ENCODE measurements around the gene HS3ST2. TPM values are rescaled to one million over a fixed set of nuclear protein-coding genes. Genes with fewer than 3 reads are reported as not detected.

Gene HS3ST2
- total RNA-seq, 1 experiment from 2014 or later = 0.24 TPM

- BruUV-seq (replicated peaks) = no TSS peak
- CTCF ChIA-PET = interaction anchor here (1.1 kb wide), 1 partner anchor 62 kb away, joined by 3 read pairs; no protein-coding TSS in a partner anchor
Observed at GRCh38 chr16:22961206-22961605, 147.2 kb downstream of the HS3ST2 start.

GRCh38 chr16:22962905-22963304 is 148.9 kb downstream of the HS3ST2 start:
- Histone ChIP-seq H3K4me1 (ENCODE audit: insufficient read depth, low read length, poor library complexity, severe bottlenecking) (no peaks in the 10 kb centered on the region), H3K9me3 (ENCODE audit: low read depth, low read length, poor library complexity, severe bottlenecking) (no peaks in the 10 kb centered on the region), H3K27me3 (replicated peaks; ENCODE audit: insufficient read depth, low read depth, low read length, poor library complexity) (peaks cover 38% of the 10 kb centered on the region), H3K36me3 (ENCODE audit: insufficient read depth, low read length, poor library complexity, severe bottlenecking) (no peaks in the 10 kb centered on the region), H3K4me3 (ENCODE audit: low read depth, low read length, poor library complexity, severe bottlenecking) (no peak overlapping the region), H3K27ac (ENCODE audit: low read depth, low read length, poor library complexity, severe bottlenecking) (no peak overlapping the region)
- no peak for TF ChIP-seq EZH2 (IDR thresholded peaks at IDR 0.05; ENCODE audit: borderline replicate concordance, low read depth, low read length, poor library complexity, severe bottlenecking)
- TF ChIP-seq CTCF (conservative IDR thresholded peaks at IDR 0.05; ENCODE audit: low read depth, low read length) = no peak
- no TSS peak for BruUV-seq (replicated peaks)
- CTCF ChIA-PET = no interaction called here
- intact Hi-C loops (cut with micrococcal nuclease; ENCODE audit: unreplicated experiment) = no loop called here
- no peak for DNase-seq (ENCODE audit: low spot score)
- POLR2A ChIA-PET (ENCODE audit: low non-redundant PET) = no interaction called here

More at GRCh38 chr16:22961206-22961605, 147.2 kb downstream of the HS3ST2 start:
- TF ChIP-seq CTCF (conservative IDR thresholded peaks at IDR 0.05; ENCODE audit: low read depth, low read length) (no peak), EZH2 (IDR thresholded peaks at IDR 0.05; ENCODE audit: borderline replicate concordance, low read depth, low read length, poor library complexity, severe bottlenecking) (no peak)
- no peaks in the 10 kb centered on the region for H3K9me3 ChIP-seq (ENCODE audit: low read depth, low read length, poor library complexity, severe bottlenecking)
- H3K27me3 ChIP-seq (replicated peaks; ENCODE audit: insufficient read depth, low read depth, low read length, poor library complexity) = peaks cover 38% of the 10 kb centered on the region
- H3K36me3 ChIP-seq (ENCODE audit: insufficient read depth, low read length, poor library complexity, severe bottlenecking) = no peaks in the 10 kb centered on the region
- no peak overlapping the region for H3K27ac ChIP-seq (ENCODE audit: low read depth, low read length, poor library complexity, severe bottlenecking)
- POLR2A ChIA-PET (ENCODE audit: low non-redundant PET) = interaction anchor here (0.7 kb wide), 1 partner anchor 37 kb away, joined by 4 read pairs; no protein-coding TSS in a partner anchor
- no peak overlapping the region for H3K4me3 ChIP-seq (ENCODE audit: low read depth, low read length, poor library complexity, severe bottlenecking)
- intact Hi-C loops (cut with micrococcal nuclease; ENCODE audit: unreplicated experiment) = no loop called here
- no peaks in the 10 kb centered on the region for H3K4me1 ChIP-seq (ENCODE audit: insufficient read depth, low read length, poor library complexity, severe bottlenecking)
- peak; percentile 14 for DNase-seq (ENCODE audit: low spot score)
